Liver (tissue), 10 donors: Measurements from ENCODE around the gene KIF2C. TPM values are rescaled to one million over a fixed set of nuclear protein-coding genes. Genes with fewer than 3 reads are reported as not detected.

Source experiments
- DNase-seq: peaks from one replicate; pipeline ENCODE4 v3.0.0-alpha.2; 2017; ENCODE audit warnings: low spot score
- H3K27ac ChIP-seq, 2 donors: one replicate each; pipeline ENCODE4 v1.7.0; 2013; ENCODE audit warnings: inconsistent platforms in 2 of 2, low read length in 2 of 2, control low read depth in 1 of 2, low read depth in 1 of 2, mild to moderate bottlenecking in 1 of 2
- H3K27me3 ChIP-seq, 4 donors: one replicate each; pipeline versions ENCODE4 v1.6.1 to v1.7.0; 2013; ENCODE audit warnings: low read length in 3 of 4, inconsistent platforms in 1 of 4, mild to moderate bottlenecking in 1 of 4, moderate library complexity in 1 of 4; ENCODE audit not compliant: control insufficient read depth in 4 of 4, insufficient read depth in 4 of 4
- H3K36me3 ChIP-seq, 4 donors: one replicate each; pipeline versions ENCODE4 v1.6.1 to v1.7.0; 2013; ENCODE audit warnings: low read length in 3 of 4, mild to moderate bottlenecking in 3 of 4, low read depth in 1 of 4, moderate library complexity in 1 of 4; ENCODE audit not compliant: control insufficient read depth in 4 of 4, insufficient read depth in 3 of 4
- H3K4me1 ChIP-seq, 4 donors: one replicate each; pipeline versions ENCODE4 v1.6.1 to v1.7.0; 2013; ENCODE audit warnings: low read length in 3 of 4, mild to moderate bottlenecking in 3 of 4, moderate library complexity in 1 of 4; ENCODE audit not compliant: control insufficient read depth in 4 of 4, insufficient read depth in 4 of 4
- H3K4me3 ChIP-seq, 3 donors: one replicate each; pipeline versions ENCODE4 v1.6.1 to v1.7.0; 2013; ENCODE audit warnings: low read length in 3 of 3, control low read depth in 1 of 3, low read depth in 1 of 3, mild to moderate bottlenecking in 1 of 3
- H3K9ac ChIP-seq, 2 donors: one replicate each; pipeline ENCODE4 v1.7.0; 2013; ENCODE audit warnings: low read length in 2 of 2, mild to moderate bottlenecking in 2 of 2, moderate library complexity in 2 of 2, control low read depth in 1 of 2, low read depth in 1 of 2
- H3K9me3 ChIP-seq, 4 donors: one replicate each; pipeline versions ENCODE4 v1.6.1 to v1.7.0; 2013; ENCODE audit warnings: low read length in 3 of 4; ENCODE audit not compliant: control insufficient read depth in 4 of 4
- ATF3 ChIP-seq: IDR thresholded peaks from 2 replicates; pipeline ENCODE4 v1.6.1; 2016; ENCODE audit warnings: antibody characterized with exemption
- EGR1 ChIP-seq, 2 donors: IDR thresholded peaks; 2 replicates each; pipeline ENCODE4 v1.6.1; 2016 to 2018; ENCODE audit warnings: antibody characterized with exemption in 2 of 2, low read depth in 2 of 2
- FOXA1 ChIP-seq: IDR thresholded peaks from 2 replicates; pipeline ENCODE4 v1.6.1; 2016; ENCODE audit warnings: antibody characterized with exemption
- FOXA2 ChIP-seq: IDR thresholded peaks from 2 replicates; pipeline ENCODE4 v1.6.1; 2016; ENCODE audit warnings: antibody characterized with exemption
- HNF4G ChIP-seq: IDR thresholded peaks from 2 replicates; pipeline ENCODE4 v1.6.1; 2016; ENCODE audit warnings: antibody characterized with exemption
- REST ChIP-seq: IDR thresholded peaks from 2 replicates; pipeline ENCODE4 v1.6.1; 2016; ENCODE audit warnings: antibody characterized with exemption, mild to moderate bottlenecking
- RXRA ChIP-seq, 2 donors: IDR thresholded peaks; 2 replicates each; pipeline ENCODE4 v1.6.1; 2017 to 2018; ENCODE audit warnings: antibody characterized with exemption in 2 of 2, mild to moderate bottlenecking in 1 of 2
- SP1 ChIP-seq: IDR thresholded peaks from 2 replicates; pipeline ENCODE4 v1.6.1; 2018; ENCODE audit warnings: antibody characterized with exemption, mild to moderate bottlenecking
- WGBS: extraction: QIAGEN DNeasy Blood & Tissue Kit; methylation state at CpG from one replicate; pipeline ENCODE4 v1.1.7; 2013; 5-methylcytosine and 5-hydroxymethylcytosine counted together
- polyA plus RNA-seq, 2 donors: library from polyadenylated mRNA; stranded (reverse) in 1 of 2; unstranded in 1 of 2; fragments of 200-250 nt in 1 of 2; fragments of >200 nt in 1 of 2; fragmentation: Nextera tagmentation in 1 of 2; extraction: Ambion mirVana in 1 of 2; gene quantifications; one replicate each; pipeline versions ENCODE4 v1.2.1 to v1.2.3, GENCODE V29; 2013 to 2015
- small RNA-seq: library from RNA; depleted of rRNA; stranded (forward); fragments of <200 nt; gene quantifications from one replicate; pipeline ENCODE3, GENCODE V24; 2014
- total RNA-seq, 2 donors: library from RNA; depleted of rRNA; stranded (reverse); fragments of >200 nt; gene quantifications; one replicate each; pipeline ENCODE4 v1.2.3, GENCODE V29; 2014
- donor health status: healthy.
- donor health status: healthy.
- donor health status: healthy.
- donor health status: healthy.
- donor health status: healthy.

KIF2C gene
- total and polyA plus RNA-seq, 4 donors = 0.17 to 26.7 (median 0.73) TPM

DNA sequence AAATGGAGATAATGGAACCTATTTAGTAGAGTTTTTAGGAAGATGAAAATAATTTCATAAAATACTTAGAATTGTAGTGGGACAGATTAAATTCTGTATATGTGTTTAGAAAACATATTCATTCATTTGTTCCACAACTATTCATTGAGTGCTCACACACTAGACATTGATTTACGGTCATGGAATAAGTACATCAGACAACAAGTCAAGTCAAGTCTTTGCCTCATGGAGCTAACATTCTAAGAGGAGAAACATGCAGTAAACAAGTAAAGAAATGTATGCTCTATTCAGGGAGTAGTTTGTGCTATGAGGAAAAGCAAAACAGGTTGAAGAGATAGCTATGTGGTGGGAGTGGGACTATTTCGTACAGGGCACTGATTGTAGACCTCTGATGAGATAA lies 77.7 kb downstream of the KIF2C start:
- 93% methylated on average over 2 of the region's 2 CpGs for whole genome bisulfite sequencing
- H3K27me3 ChIP-seq = no peaks in the 10 kb centered on the region
- H3K27ac ChIP-seq = no peak overlapping the region
- peaks cover 7 to 37% (median 19%) of the 10 kb centered on the region in 4 donors for H3K4me1 ChIP-seq
- TF ChIP-seq RXRA (IDR thresholded peaks at IDR 0.05) (no peak), HNF4G (no peak), SP1 (no peak), REST (no peak), EGR1 (IDR thresholded peaks at IDR 0.05; ENCODE audit: low read depth in 2 of 2) (no peak), FOXA2 (no peak), FOXA1 (no peak), ATF3 (no peak)
- no peak overlapping the region for H3K4me3 ChIP-seq
- DNase-seq = no peak
- H3K36me3 ChIP-seq = no peaks in the 10 kb centered on the region
- H3K9ac ChIP-seq = no peak overlapping the region
- H3K9me3 ChIP-seq = no peaks in the 10 kb centered on the region

Small RNAs within 50 kb of the gene (small RNA-seq; reads per million reads assigned to genes)
- gene RNU5D-1 (93.1 reads per million, percentile 98 among the genes with 10 or more reads in this experiment), gene RNU5F-1 (168 reads per million, percentile 98 among the genes with 10 or more reads in this experiment), gene SNORD38A (58.1 reads per million, percentile 97 among the genes with 10 or more reads in this experiment), gene SNORD38B (not detected), gene SNORD46 (1,727 reads per million, percentile 99 among the genes with 10 or more reads in this experiment), gene SNORD55 (not detected)

Other genes with a start within 250 kb of the KIF2C start
- gene TMEM53, start 65.4 kb upstream of the KIF2C start, total RNA-seq = 10 to 100 TPM in 1 of 2 donors, 1 to 10 TPM in 1; 9.9 to 23.6 TPM
- 10 to 100 TPM; 35.2 to 89.2 TPM for gene TMEM53, start 65.4 kb upstream of the KIF2C start, polyA plus RNA-seq
- gene ARMH1, start 65.1 kb upstream of the KIF2C start, total RNA-seq = 10 to 100 TPM in 1 of 2 donors, 1 to 10 TPM in 1; 3.0 to 20.3 TPM
- 1 to 10 TPM; 2.2 to 8.0 TPM for gene ARMH1, start 65.1 kb upstream of the KIF2C start, polyA plus RNA-seq
- not detected for gene RNU5D-1, start 8.7 kb upstream of the KIF2C start, total RNA-seq
- gene RNU5D-1, start 8.7 kb upstream of the KIF2C start, polyA plus RNA-seq = not detected
- 100 to 1,000 TPM; 474 to 891 TPM for gene RPS8, start 35.7 kb downstream of the KIF2C start, total RNA-seq
- gene RPS8, start 35.7 kb downstream of the KIF2C start, polyA plus RNA-seq = 100 to 1,000 TPM; 258 to 676 TPM
- under 1 TPM in 1 of 2 donors, not detected in 1; 0.05 TPM for gene BEST4, start 48.3 kb downstream of the KIF2C start, total RNA-seq
- gene BEST4, start 48.3 kb downstream of the KIF2C start, polyA plus RNA-seq = not detected
- 1 to 10 TPM; 2.3 to 5.7 TPM for gene PLK3, start 60.5 kb downstream of the KIF2C start, total RNA-seq
- gene PLK3, start 60.5 kb downstream of the KIF2C start, polyA plus RNA-seq = 1 to 10 TPM; 1.5 to 2.2 TPM
- under 1 TPM in 1 of 2 donors, not detected in 1; 0.50 TPM for gene DYNLT4, start 67.5 kb downstream of the KIF2C start, total RNA-seq
- gene DYNLT4, start 67.5 kb downstream of the KIF2C start, polyA plus RNA-seq = under 1 TPM in 1 of 2 donors, not detected in 1; 0.29 TPM
- 1 to 10 TPM; 1.3 to 3.1 TPM for gene BTBD19, start 68.7 kb downstream of the KIF2C start, total RNA-seq
- gene BTBD19, start 68.7 kb downstream of the KIF2C start, polyA plus RNA-seq = 1 to 10 TPM; 2.5 to 2.7 TPM
- under 1 TPM; 0.14 to 0.17 TPM for gene PTCH2, start 103.4 kb downstream of the KIF2C start, total RNA-seq
- under 1 TPM; 0.15 to 0.24 TPM for gene PTCH2, start 103.4 kb downstream of the KIF2C start, polyA plus RNA-seq
- 10 to 100 TPM; 11.8 to 35.2 TPM for gene EIF2B3, start 246.8 kb downstream of the KIF2C start, total RNA-seq
- gene EIF2B3, start 246.8 kb downstream of the KIF2C start, polyA plus RNA-seq = 10 to 100 TPM; 16.4 to 22.2 TPM